ENCODE data around the gene HDAC7.

- TF ChIP-seq CTCF (IDR thresholded peaks at IDR 0.05) (peak; percentile 23 to 76 (median 68)), POLR2A (IDR thresholded peaks at IDR 0.05) (no peak)
Measured at GRCh38 chr12:47767216-47767724, 52.4 kb downstream of the HDAC7 start.

Measured in prostate gland (tissue), 2 donors.